Measurements from ENCODE around the gene ICA1.
"Not testable (repeated sequence)": the region's sequence is repeated elsewhere in the genome, so short reads cannot be mapped to it uniquely, and the experiment has no call there.

ICA1 gene

DNA sequence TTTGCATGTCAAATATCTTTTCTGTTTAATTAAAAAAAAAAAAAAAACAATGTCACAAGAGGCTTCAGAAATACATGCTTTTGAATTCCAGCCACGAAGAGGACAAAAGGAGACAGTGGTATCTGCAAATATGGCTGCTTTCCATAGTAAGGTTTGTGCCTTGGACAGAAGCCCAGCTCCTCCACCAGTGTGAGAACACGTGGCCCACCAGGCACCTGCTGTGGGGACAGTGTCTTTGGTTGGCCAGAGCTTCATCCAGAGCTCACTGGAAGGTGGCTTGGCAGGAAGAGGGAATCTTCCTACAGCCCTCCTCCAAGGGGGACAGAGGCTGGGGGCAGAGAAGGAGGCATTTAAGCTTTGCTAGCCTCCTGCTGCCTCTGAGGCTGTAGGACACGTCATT, 148.8 kb downstream of the ICA1 start:
- Mint-ChIP-seq H3K9me3 (ENCODE audit: low read depth) (no peaks in the 10 kb centered on the region), H3K27ac (no peak overlapping the region), H3K4me3 (no peak overlapping the region), H3K4me1 (ENCODE audit: low read depth) (peaks cover 39% of the 10 kb centered on the region), H3K27me3 (no peaks in the 10 kb centered on the region), H3K36me3 (no peaks in the 10 kb centered on the region)

DNA sequence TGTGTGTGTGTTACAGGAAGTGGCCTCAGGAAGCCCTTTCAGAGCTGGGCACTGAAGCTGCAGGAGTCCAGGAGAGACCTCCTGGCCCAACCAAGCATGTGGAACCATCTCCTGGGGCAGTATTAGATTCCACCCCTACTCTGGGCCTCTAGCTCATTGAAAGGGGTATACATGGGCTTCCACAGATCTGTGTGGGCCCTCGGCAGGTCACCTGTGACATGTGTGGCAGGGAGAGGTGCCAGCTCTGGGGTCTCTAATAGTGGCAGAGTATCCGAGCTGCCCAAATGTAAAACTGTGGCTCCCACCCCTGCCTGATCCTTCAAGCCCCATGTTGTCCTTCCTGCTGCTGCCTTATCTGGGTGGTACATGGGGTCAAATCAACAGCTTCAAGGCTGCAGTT, 149.3 kb downstream of the ICA1 start:
- Mint-ChIP-seq H3K4me3 (no peak overlapping the region), H3K9me3 (ENCODE audit: low read depth) (no peaks in the 10 kb centered on the region), H3K27ac (no peak overlapping the region), H3K36me3 (no peaks in the 10 kb centered on the region), H3K27me3 (no peaks in the 10 kb centered on the region), H3K4me1 (ENCODE audit: low read depth) (peaks cover 40% of the 10 kb centered on the region)

DNA sequence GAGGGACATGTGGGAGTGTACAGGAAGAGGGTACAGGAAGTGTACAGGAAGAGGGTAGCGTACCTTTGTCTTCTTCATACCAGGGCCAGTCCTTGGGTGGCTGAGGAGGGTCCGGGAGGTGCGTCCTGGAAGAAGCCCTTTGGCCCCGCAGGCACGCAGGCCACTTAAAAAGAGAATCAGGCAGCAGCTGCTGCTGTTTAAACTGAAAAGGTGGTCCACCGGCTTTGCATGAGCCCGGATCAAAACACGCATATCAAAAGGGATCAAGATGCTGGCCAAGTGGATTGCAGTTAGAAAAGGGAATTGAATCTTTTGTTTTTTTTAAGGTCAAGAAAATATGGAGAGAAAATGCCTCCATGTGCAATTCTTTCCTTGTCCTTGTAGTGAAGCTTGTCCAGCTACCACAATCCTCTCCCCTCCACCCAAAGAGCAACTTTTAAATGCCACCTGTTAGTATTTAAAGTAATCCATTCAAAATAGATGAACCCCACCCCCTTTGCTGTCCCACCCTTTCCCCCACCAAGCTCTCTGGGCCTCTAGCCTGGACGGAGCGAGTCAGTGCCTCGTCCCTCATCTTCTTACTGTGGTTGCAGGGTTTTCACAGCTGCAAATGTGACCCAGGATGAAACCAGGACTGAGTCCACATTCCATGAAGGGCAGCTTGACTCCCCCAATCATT, 150.5 kb downstream of the ICA1 start:
- H3K36me3 Mint-ChIP-seq: no peaks in the 10 kb centered on the region
- H3K4me3 Mint-ChIP-seq: no peak overlapping the region
- no peak overlapping the region for H3K27ac Mint-ChIP-seq
- H3K4me1 Mint-ChIP-seq (ENCODE audit: low read depth): peaks cover 35% of the 10 kb centered on the region
- no peaks in the 10 kb centered on the region for H3K9me3 Mint-ChIP-seq (ENCODE audit: low read depth)
- no peaks in the 10 kb centered on the region for H3K27me3 Mint-ChIP-seq

DNA sequence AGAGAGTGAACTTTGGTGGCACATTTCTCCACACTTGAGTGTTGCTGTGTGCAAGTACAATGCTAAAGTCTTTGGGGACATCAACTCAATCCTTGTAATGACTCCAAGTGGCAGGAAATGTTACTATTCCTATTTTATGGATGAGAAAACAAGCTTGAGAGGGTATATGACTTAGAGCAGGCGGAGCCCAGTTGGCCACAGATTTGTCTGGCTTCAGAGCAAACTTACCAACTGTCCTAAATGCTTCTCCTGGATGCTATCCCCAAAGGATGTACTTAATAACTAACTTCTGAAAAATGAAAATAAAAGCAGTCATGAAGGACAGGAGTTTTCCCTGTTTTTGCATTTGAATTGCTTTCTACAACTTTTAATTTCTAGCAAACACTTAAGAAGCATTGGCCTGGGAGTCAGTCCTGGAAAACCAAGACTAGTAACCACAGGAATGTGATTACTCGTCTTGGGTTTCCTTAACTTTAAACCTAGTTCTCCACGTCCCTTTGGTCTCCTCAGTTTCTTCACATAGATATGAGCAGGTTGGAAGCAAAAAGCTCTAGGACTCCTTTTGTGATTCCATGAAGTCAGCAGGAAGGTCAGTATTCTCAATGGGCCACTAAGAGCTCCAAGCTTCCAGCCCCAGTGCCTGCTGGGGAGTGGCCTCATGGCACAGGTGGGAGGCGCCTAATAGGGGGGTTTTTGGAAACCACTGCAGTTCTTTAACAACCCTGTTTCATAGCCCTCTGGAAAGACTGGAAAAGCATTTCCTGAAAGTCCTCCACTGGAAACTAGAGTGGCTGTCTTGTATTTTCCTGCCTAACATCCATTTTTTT, 152.6 kb downstream of the ICA1 start:
- Mint-ChIP-seq H3K4me3 (no peak overlapping the region), H3K4me1 (ENCODE audit: low read depth) (peaks cover 35% of the 10 kb centered on the region), H3K36me3 (peaks cover 3% of the 10 kb centered on the region), H3K9me3 (ENCODE audit: low read depth) (no peaks in the 10 kb centered on the region), H3K27ac (no peak overlapping the region), H3K27me3 (no peaks in the 10 kb centered on the region)

DNA sequence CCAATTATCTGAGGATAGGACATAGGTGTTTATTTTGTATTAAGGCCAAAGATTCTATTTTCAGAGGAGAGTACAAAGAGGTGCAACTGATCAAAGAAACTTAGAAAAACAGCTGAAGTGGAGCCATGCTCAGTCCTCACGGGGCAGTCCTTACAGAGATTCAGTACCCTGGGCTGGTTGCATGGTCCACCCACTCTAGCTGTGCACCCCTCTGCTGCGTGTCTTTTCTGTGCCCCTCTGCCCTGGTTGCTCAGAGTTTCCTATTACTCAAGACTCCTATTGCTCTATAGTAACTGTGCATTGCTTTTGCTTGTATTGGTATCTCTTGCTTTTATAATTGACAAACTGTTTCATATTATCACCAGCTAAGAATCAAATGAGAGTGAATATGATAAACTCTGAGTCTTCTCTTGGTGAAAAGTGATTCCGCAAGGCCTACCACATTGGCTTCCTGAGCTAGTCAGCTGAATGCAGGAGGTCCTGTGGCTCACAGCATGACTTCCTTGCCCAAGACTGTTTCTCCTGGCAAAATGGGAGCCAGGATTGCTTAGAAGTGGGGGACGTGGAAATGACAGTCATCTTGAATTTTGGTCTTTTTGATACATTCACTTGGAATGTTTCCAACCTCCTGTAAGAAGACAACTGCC, 156.4 kb downstream of the ICA1 start:
- Mint-ChIP-seq H3K9me3 (ENCODE audit: low read depth) (peaks cover 9% of the 10 kb centered on the region), H3K4me3 (peak overlapping the region; percentile 27), H3K27me3 (no peaks in the 10 kb centered on the region)

DNA sequence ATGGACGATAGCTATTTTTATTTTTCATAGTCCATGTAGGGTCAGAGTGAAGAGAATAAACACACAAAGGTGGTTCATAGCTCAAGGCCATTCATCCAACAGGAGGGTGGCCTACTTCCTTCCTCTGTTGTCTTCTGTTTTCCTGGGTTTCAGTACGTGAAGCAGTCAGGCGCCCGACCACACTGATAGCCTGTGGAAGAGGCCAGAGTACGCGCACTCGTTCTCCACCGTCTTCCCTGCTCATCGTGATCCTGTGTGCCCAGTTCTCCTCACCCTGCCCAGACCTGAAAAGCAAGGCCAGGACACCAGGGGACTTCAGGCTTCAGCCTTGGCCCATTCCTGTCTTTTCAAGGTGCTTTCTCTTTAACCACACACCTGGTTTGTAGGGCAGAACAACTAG, 158.7 kb downstream of the ICA1 start:
- no peak overlapping the region for H3K27ac Mint-ChIP-seq
- H3K4me3 Mint-ChIP-seq: no peak overlapping the region
- peaks cover 32% of the 10 kb centered on the region for H3K4me1 Mint-ChIP-seq (ENCODE audit: low read depth)
- H3K9me3 Mint-ChIP-seq (ENCODE audit: low read depth): peaks cover 20% of the 10 kb centered on the region
- no peaks in the 10 kb centered on the region for H3K27me3 Mint-ChIP-seq
- H3K36me3 Mint-ChIP-seq: peaks cover 20% of the 10 kb centered on the region

More for the DNA sequence above, 156.4 kb downstream of the ICA1 start:
- Mint-ChIP-seq H3K27ac (peak overlapping the region; percentile 77), H3K36me3 (peaks cover 15% of the 10 kb centered on the region), H3K4me1 (ENCODE audit: low read depth) (peaks cover 32% of the 10 kb centered on the region)

DNA sequence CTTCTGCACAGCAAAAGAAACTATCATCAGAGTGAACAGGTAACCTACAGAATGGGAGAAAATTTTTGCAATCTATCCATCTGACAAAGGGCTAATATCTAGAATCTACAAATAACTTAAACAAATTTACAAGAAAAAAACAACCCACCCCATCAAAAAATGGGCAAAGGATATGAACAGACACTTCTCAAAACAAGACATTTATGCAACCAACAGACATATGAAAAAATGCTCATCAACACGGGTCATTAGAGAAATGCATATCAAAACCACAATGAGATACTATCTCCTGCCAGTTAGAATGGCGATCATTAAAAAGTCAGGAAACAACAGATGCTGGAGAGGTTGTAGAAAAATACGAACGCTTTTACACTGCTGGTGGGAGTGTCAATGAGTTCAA, 160.7 kb downstream of the ICA1 start:
- H3K4me3 Mint-ChIP-seq, H3K27me3 Mint-ChIP-seq, H3K27ac Mint-ChIP-seq: not testable (repeated sequence)
- Mint-ChIP-seq H3K36me3 (peaks cover 20% of the 10 kb centered on the region), H3K9me3 (ENCODE audit: low read depth) (peaks cover 20% of the 10 kb centered on the region), H3K4me1 (ENCODE audit: low read depth) (peaks cover 23% of the 10 kb centered on the region)

DNA sequence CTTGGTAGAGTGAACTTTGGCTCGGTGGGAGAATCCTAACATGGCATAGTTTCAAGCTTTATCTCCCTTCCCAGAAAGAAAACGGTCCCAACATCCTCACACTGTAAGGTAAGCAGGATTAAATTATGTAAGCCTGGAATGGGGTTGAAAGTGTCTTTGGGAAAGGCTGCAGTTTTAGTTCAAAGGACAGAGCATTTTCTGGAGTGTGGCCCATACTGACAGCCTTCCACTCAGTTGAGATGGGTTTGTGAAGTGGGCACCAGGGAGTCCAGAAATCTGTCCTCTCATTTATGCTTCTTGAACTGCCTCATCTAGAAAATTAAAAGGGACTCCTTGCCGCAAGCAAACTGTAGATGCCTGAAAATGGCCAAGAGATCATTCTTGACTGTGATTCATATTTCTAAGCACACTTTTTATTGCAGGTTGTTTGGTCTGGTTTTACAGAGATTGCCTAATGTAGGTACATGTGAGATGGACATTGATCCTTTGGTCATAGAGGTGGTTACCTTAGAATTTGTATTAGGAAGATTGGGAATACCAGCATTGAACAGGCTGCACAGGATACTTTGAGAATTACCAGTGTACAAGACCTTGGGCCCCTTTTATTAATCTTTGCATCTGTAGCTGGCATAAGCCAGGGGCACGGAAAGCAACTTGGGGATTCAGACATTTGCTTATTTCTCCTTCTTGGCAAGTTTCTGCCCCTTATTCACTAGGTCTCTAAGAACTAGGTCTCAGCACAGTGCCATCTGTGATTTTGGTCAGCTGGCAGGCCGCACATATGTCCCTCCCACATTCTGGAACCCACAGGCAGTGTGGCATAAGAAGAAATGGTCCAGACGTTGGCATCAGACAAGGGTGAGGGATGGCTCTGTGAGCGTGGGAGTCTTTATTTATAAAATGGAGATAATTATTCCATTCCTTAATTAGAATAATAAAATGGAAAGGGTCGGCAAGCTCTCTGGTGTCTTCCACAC, 167.5 kb downstream of the ICA1 start:
- peaks cover 5% of the 10 kb centered on the region for H3K36me3 Mint-ChIP-seq
- H3K4me1 Mint-ChIP-seq (ENCODE audit: low read depth): no peaks in the 10 kb centered on the region
- no peak overlapping the region for H3K27ac Mint-ChIP-seq
- no peaks in the 10 kb centered on the region for H3K27me3 Mint-ChIP-seq
- H3K4me3 Mint-ChIP-seq: no peak overlapping the region
- peaks cover 9% of the 10 kb centered on the region for H3K9me3 Mint-ChIP-seq (ENCODE audit: low read depth)

DNA sequence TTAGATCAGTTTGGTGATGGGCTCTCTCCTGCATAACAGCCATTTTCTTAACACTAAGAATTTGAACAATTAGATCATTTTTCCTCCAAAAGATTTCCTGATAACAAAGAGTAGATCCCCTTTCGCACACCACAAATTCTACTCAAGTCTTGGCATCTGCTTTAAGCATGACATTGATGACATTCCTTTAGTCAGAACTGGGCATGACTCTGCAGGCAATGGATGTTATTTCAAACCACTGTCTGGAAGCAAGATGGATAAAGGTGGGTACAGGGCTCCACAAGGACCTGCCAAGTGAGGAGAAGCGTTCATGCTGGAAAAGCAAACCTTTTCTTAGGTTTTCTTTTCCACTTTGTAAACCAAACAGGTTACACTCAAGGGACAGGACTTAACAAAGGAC, 169.8 kb downstream of the ICA1 start:
- Mint-ChIP-seq H3K36me3 (peaks cover 7% of the 10 kb centered on the region), H3K27me3 (no peaks in the 10 kb centered on the region), H3K27ac (no peak overlapping the region), H3K9me3 (ENCODE audit: low read depth) (no peaks in the 10 kb centered on the region), H3K4me1 (ENCODE audit: low read depth) (no peaks in the 10 kb centered on the region), H3K4me3 (no peak overlapping the region)

DNA sequence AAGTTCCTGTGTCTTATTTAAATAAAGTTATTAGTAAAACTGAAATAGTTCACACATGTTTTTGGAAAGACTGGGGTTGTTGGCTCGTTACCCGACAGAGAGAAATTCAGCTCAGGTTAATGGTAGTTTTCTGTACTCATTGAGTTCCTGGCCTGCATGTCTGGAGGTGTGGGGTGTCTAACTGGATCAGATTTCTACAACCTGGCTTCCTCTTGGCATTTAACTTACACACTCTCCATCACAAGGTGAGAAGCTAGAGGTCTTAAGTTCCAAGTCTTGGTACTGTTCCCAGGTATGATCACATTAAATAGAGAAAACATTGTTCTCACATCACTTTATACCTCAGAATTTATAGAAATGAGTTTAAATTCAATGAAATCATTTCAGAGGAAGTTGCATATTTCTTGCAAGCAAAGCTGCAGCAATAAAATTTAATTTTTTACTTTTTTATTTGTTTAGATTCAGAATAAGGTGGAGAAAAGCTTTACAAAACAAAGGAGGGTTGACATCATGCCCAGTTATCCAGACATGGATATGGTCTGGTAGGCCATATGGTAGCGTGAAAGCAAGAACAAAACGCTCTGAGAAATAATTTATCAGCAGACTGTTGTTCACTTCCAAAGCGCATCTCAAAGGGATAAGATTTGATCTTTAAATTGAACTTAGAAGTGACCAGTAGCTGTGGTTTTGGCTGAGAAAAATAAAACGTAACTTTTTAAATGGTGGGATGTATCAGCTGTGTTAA, 172.8 kb downstream of the ICA1 start:
- Mint-ChIP-seq H3K36me3 (peaks cover 14% of the 10 kb centered on the region), H3K27me3 (no peaks in the 10 kb centered on the region), H3K27ac (no peak overlapping the region), H3K4me3 (no peak overlapping the region), H3K9me3 (ENCODE audit: low read depth) (no peaks in the 10 kb centered on the region), H3K4me1 (ENCODE audit: low read depth) (no peaks in the 10 kb centered on the region)

DNA sequence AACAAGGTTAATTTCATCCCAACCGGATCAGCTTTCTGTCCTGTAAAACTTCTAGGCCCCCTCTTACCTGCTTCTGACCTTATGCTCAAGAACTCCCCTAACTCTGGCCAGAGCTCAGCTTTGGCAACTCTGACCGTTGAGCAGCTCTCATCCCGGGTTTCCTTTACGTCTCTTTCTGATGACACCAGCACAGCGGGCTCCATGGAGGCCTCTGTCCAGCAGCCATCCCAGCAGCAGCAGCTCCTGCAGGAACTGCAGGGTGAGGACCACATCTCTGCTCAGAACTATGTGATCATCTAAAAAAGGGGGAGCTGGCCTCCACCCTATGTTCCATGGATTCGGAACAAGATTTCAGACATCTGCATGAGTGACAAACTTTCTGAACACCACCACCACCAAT, 175.7 kb downstream of the ICA1 start:
- H3K27me3 Mint-ChIP-seq: no peaks in the 10 kb centered on the region
- no peaks in the 10 kb centered on the region for H3K9me3 Mint-ChIP-seq (ENCODE audit: low read depth)
- H3K36me3 Mint-ChIP-seq: peaks cover 19% of the 10 kb centered on the region
- H3K4me3 Mint-ChIP-seq: no peak overlapping the region
- no peak overlapping the region for H3K27ac Mint-ChIP-seq
- H3K4me1 Mint-ChIP-seq (ENCODE audit: low read depth): no peaks in the 10 kb centered on the region

DNA sequence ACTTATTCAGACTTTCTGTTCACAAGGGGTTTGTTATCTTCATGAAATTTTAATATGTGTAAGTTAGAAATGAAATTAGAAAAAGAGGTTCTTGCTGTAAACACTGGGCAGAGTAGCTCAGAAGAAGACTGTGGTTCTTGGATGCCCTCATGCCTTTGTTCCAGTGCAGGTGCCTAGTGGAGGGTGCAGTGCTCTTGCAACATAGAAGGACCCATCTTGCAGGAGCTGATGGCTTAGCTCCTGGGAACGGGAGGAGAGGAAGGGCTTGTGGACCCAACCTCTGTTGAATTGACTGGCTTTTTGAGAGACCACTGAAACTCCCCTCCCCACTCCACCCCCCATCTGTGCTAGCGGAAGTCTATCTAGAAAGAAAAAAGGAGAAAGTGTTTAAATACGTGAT, 176.5 kb downstream of the ICA1 start:
- Mint-ChIP-seq H3K9me3 (ENCODE audit: low read depth) (no peaks in the 10 kb centered on the region), H3K36me3 (peaks cover 19% of the 10 kb centered on the region), H3K4me3 (no peak overlapping the region), H3K27me3 (no peaks in the 10 kb centered on the region), H3K27ac (no peak overlapping the region), H3K4me1 (ENCODE audit: low read depth) (no peaks in the 10 kb centered on the region)

DNA sequence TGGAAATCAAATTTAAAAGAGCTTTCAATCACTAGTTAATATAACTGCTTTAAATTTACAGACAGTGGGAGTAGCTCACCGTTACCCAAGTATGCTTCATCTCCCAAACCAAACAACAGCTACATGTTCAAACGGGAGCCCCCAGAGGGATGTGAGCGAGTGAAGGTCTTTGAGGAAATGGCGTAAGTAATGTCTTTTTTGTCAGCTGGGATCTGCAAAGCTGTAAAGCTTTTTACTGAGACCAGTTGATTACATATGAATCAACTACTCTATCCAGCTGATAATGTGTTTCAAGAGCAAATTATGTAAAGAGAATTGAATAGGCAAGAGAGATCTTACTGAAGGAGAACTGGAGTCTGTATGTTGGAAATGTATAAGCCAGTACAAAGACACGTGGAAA, 177.1 kb downstream of the ICA1 start:
- Mint-ChIP-seq H3K4me1 (ENCODE audit: low read depth) (no peaks in the 10 kb centered on the region), H3K4me3 (no peak overlapping the region), H3K27ac (no peak overlapping the region), H3K9me3 (ENCODE audit: low read depth) (no peaks in the 10 kb centered on the region), H3K36me3 (peaks cover 19% of the 10 kb centered on the region), H3K27me3 (no peaks in the 10 kb centered on the region)

DNA sequence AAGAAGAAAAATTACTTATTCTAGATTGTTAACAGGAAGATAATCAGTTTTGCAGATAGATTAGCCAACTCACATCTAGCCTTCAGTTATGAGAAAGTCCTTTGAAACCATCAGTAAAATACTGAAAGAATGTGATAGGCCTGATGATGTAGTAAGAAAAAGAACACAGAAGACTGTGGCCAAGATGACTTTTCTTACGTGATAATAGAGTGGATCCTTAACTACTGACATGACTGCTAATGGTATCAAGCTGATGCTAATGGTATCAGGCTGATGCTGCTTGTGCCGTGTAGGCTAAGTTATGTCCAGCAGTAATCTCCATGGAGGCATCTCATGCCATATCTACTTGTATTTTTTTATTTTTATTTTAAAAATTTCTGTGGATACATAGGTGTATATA, 179.2 kb downstream of the ICA1 start:
- Mint-ChIP-seq H3K4me3 (no peak overlapping the region), H3K4me1 (ENCODE audit: low read depth) (peaks cover 2% of the 10 kb centered on the region), H3K9me3 (ENCODE audit: low read depth) (no peaks in the 10 kb centered on the region), H3K36me3 (peaks cover 17% of the 10 kb centered on the region), H3K27me3 (no peaks in the 10 kb centered on the region), H3K27ac (no peak overlapping the region)

All from activated naive CD8-positive, alpha-beta T cell (primary cell).